ENCODE results near the gene GLCE. TPM values are rescaled to one million over a fixed set of nuclear protein-coding genes. Genes with fewer than 3 reads are reported as not detected.
"Not testable (repeated sequence)": the region's sequence is repeated elsewhere in the genome, so short reads cannot be mapped to it uniquely, and the experiment has no call there.

Gene GLCE
- total RNA-seq, 2 donors from 2014 or later = 3.8 to 5.0 TPM

DNA sequence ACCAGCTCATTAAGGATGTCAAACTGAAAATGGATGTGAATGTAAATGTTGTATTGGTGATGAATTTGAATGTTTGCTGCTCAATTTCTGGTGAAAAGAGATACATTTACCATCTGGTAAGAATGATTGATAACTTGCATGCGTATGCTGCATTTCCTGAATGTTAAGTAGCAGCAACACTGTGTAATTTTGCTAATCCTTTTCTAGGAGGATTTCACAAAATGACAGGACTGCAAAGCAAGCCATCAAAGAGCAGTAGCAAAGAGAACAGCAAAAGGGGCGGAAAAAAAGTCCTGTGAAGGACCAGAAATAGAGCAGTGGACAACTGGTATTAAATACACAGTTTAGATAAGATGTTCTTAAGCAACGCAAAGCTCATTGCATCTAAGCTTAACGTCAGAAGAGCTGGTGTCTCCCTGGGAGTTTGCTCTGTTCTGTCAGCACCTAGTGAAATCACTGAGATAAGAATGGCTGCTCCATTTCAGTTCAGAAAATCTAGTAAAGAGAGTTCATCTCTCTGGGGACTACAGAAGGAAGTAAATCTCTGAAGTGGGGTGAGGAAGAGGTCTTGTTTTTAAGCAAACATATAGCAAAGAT lies 114.7 kb downstream of the GLCE start:
- no peak overlapping the region for H3K27ac Mint-ChIP-seq
- H3K9me3 Mint-ChIP-seq = no peaks in the 10 kb centered on the region
- H3K36me3 Mint-ChIP-seq (ENCODE audit: low read depth) = no peaks in the 10 kb centered on the region
- H3K4me3 Mint-ChIP-seq = no peak overlapping the region
- H3K27me3 Mint-ChIP-seq = no peaks in the 10 kb centered on the region
- no peaks in the 10 kb centered on the region for H3K4me1 Mint-ChIP-seq
- ATAC-seq (replicated peaks) = no peak

GRCh38 chr15:69275933-69276560 lies 115.6 kb downstream of the GLCE start:
- no peaks in the 10 kb centered on the region for H3K27me3 Mint-ChIP-seq
- no peak overlapping the region for H3K4me3 Mint-ChIP-seq
- no peak for ATAC-seq (replicated peaks)
- no peak overlapping the region for H3K27ac Mint-ChIP-seq
- no peaks in the 10 kb centered on the region for H3K36me3 Mint-ChIP-seq (ENCODE audit: low read depth)
- H3K9me3 Mint-ChIP-seq = no peaks in the 10 kb centered on the region
- no peaks in the 10 kb centered on the region for H3K4me1 Mint-ChIP-seq

- H3K4me1 Mint-ChIP-seq = no peaks in the 10 kb centered on the region
- no peak overlapping the region for H3K27ac Mint-ChIP-seq
- no peak overlapping the region for H3K4me3 Mint-ChIP-seq
- H3K27me3 Mint-ChIP-seq = no peaks in the 10 kb centered on the region
- H3K9me3 Mint-ChIP-seq = no peaks in the 10 kb centered on the region
- H3K36me3 Mint-ChIP-seq (ENCODE audit: low read depth) = no peaks in the 10 kb centered on the region
- no peak for ATAC-seq (replicated peaks)
Observed at GRCh38 chr15:69277316-69277715, 116.9 kb downstream of the GLCE start.

GRCh38 chr15:69279636-69280035 lies 119.2 kb downstream of the GLCE start:
- no peak overlapping the region for H3K27ac Mint-ChIP-seq
- H3K9me3 Mint-ChIP-seq = no peaks in the 10 kb centered on the region
- H3K4me1 Mint-ChIP-seq = no peaks in the 10 kb centered on the region
- H3K4me3 Mint-ChIP-seq = no peak overlapping the region
- no peak for ATAC-seq (replicated peaks)
- H3K27me3 Mint-ChIP-seq = no peaks in the 10 kb centered on the region
- no peaks in the 10 kb centered on the region for H3K36me3 Mint-ChIP-seq (ENCODE audit: low read depth)

GRCh38 chr15:69280783-69281182 lies 120.3 kb downstream of the GLCE start:
- no peak overlapping the region for H3K4me3 Mint-ChIP-seq
- H3K27me3 Mint-ChIP-seq = no peaks in the 10 kb centered on the region
- H3K9me3 Mint-ChIP-seq = no peaks in the 10 kb centered on the region
- no peaks in the 10 kb centered on the region for H3K36me3 Mint-ChIP-seq (ENCODE audit: low read depth)
- H3K27ac Mint-ChIP-seq = no peak overlapping the region
- H3K4me1 Mint-ChIP-seq = no peaks in the 10 kb centered on the region
- ATAC-seq (replicated peaks) = no peak

DNA sequence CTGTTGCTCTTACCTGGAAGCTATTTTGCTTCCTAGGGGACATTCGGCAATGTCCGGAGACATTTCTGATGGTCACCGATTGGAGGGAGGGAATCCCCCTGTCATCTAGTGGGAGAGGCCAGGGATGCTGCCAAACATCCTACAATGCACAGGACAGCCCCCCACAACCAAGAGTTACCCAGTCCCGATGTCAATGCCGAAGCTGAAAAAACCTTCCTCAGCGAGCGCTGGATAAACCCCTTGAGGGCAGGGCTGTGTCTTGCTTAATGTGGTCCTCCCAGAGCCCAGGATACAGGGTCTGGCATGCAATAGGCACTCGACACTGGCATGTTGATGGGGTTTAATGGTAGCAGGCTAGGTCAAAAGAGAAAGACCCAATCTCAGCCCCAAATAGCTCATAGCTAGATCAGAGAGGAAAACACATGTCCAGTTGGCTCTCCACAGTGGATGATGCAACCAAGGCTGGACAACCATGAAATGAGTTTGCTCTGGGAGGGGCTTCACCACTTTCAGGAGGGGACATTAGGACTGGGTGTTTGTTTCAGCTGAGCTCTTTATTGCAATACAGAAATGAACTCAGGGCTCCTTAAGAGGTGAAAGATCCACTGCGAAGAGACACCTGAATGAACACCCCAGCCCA lies 121.8 kb downstream of the GLCE start:
- Mint-ChIP-seq H3K4me1 (no peaks in the 10 kb centered on the region), H3K27ac (no peak overlapping the region), H3K27me3 (no peaks in the 10 kb centered on the region), H3K4me3 (no peak overlapping the region), H3K9me3 (no peaks in the 10 kb centered on the region), H3K36me3 (ENCODE audit: low read depth) (no peaks in the 10 kb centered on the region)
- no peak for ATAC-seq (replicated peaks)

GRCh38 chr15:69285834-69286233 lies 125.4 kb downstream of the GLCE start:
- Mint-ChIP-seq H3K4me1 (no peaks in the 10 kb centered on the region), H3K27me3 (no peaks in the 10 kb centered on the region), H3K4me3 (no peak overlapping the region), H3K27ac (no peak overlapping the region), H3K36me3 (ENCODE audit: low read depth) (no peaks in the 10 kb centered on the region), H3K9me3 (no peaks in the 10 kb centered on the region)
- no peak for ATAC-seq (replicated peaks)

DNA sequence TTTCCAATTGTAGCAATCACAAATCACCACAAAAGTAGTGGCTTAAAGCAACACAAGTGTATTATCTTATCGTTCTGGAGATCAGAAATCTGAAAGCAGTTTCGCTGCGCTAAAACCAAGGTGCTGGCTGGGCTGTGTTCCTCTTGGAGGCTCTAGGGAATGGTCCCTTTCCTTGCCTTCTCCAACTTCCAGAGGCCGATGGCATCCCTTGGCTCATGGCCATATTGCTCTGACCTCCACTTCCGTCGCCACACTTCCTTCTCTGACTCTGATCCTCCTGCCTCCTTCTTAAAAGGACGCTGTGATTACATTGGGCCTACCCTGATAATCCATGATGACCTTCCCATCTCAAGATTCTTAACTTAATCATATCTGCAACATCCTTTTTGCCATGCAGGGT lies 127.6 kb downstream of the GLCE start:
- Mint-ChIP-seq H3K27ac (no peak overlapping the region), H3K36me3 (ENCODE audit: low read depth) (no peaks in the 10 kb centered on the region), H3K4me1 (no peaks in the 10 kb centered on the region), H3K9me3 (no peaks in the 10 kb centered on the region), H3K4me3 (no peak overlapping the region), H3K27me3 (no peaks in the 10 kb centered on the region)
- no peak for ATAC-seq (replicated peaks)

DNA sequence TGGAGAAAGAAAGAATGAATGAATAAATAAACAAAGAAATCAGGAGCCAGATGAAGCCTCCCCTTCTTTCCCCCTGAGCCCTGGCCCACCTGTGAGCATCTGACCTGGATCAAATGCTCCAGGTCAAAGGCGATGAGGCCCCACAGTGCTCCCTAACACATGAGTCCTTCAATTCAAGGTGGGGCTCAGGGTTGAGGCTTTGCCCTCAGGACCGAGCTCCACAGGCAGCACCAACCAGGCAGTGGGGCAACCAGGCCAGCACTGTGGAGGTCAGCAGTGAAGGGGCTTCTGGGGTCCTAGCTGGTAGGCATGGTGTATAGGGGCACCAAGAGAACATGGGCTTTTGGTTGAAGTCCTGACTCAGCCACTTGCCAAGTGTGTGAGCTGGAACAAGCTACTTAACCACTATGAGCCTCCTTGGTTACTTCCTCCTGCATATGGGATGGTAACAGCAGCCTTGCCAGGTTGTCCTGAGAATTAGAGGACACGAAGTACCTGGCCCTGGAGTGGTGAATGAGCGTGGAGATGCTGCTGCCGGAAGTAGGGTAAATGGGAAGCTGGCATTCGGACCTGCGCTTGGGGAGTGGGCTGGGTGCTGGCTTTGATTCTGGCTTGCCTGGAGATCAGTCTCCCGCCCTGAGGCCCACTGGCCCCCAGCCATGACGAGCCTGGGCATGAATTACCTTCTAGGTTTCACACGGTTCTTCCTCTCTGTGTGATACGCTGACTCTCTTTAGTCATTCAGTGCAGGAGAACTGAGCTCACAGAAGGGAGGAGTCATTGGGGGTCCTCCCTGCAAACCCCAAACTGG lies 128.3 kb downstream of the GLCE start:
- H3K4me3 Mint-ChIP-seq = no peak overlapping the region
- H3K27ac Mint-ChIP-seq = no peak overlapping the region
- no peaks in the 10 kb centered on the region for H3K4me1 Mint-ChIP-seq
- no peak for ATAC-seq (replicated peaks)
- no peaks in the 10 kb centered on the region for H3K36me3 Mint-ChIP-seq (ENCODE audit: low read depth)
- no peaks in the 10 kb centered on the region for H3K9me3 Mint-ChIP-seq
- no peaks in the 10 kb centered on the region for H3K27me3 Mint-ChIP-seq

DNA sequence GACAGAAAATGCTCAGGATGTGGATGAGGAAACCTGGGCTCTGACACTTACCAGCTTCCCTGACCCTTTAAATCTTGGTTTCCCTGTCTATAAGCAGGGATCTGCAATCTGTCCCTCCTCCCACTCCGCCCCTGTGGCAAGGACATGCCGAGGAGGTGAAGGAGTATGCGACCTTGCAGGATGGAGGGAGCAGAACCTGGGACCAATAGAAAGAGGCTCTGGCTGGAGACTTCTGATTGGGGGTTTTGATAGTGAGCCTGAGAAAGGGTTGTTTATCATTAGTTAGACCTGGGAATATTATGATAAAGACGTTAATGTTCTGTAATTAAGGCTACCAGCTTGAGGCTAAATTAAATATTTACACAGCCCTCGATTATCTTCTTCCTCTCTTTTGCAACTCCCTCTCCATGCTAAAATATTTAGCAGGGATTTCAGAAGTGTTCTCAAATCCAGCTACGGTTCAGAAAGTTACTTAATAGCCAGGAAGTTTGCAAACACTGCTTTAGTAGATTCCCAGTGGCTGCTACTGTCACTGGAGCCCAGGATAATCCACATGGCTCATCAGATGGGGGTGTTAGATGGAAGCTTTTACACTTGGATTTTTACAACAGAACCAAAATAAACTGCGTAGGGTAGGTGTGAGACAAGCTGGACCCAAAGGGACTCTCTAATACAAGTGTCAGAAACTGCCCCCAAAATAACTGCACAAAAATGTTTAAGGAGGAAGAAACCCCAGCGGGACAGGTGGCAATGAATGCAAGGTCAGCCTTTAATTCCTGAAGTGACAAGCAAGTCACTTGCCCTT lies 129.1 kb downstream of the GLCE start:
- no peaks in the 10 kb centered on the region for H3K27me3 Mint-ChIP-seq
- H3K9me3 Mint-ChIP-seq = no peaks in the 10 kb centered on the region
- no peak overlapping the region for H3K27ac Mint-ChIP-seq
- no peak overlapping the region for H3K4me3 Mint-ChIP-seq
- no peaks in the 10 kb centered on the region for H3K4me1 Mint-ChIP-seq
- no peaks in the 10 kb centered on the region for H3K36me3 Mint-ChIP-seq (ENCODE audit: low read depth)
- ATAC-seq (replicated peaks) = no peak

- no peak for ATAC-seq (replicated peaks)
- no peaks in the 10 kb centered on the region for H3K36me3 Mint-ChIP-seq (ENCODE audit: low read depth)
- no peaks in the 10 kb centered on the region for H3K9me3 Mint-ChIP-seq
- no peak overlapping the region for H3K27ac Mint-ChIP-seq
- H3K4me1 Mint-ChIP-seq = no peaks in the 10 kb centered on the region
- H3K4me3 Mint-ChIP-seq = no peak overlapping the region
- peaks cover 3% of the 10 kb centered on the region for H3K27me3 Mint-ChIP-seq
Observed at GRCh38 chr15:69290346-69291164, 130.1 kb downstream of the GLCE start.

GRCh38 chr15:69291651-69292050 lies 131.2 kb downstream of the GLCE start:
- H3K36me3 Mint-ChIP-seq (ENCODE audit: low read depth); H3K27ac Mint-ChIP-seq; H3K4me1 Mint-ChIP-seq; ATAC-seq (replicated peaks); H3K27me3 Mint-ChIP-seq; H3K4me3 Mint-ChIP-seq; H3K9me3 Mint-ChIP-seq: not testable (repeated sequence)

- no peaks in the 10 kb centered on the region for H3K4me1 Mint-ChIP-seq
- H3K27me3 Mint-ChIP-seq = peaks cover 17% of the 10 kb centered on the region
- no peak for ATAC-seq (replicated peaks)
- no peak overlapping the region for H3K27ac Mint-ChIP-seq
- H3K4me3 Mint-ChIP-seq = no peak overlapping the region
- no peaks in the 10 kb centered on the region for H3K9me3 Mint-ChIP-seq
- H3K36me3 Mint-ChIP-seq (ENCODE audit: low read depth) = no peaks in the 10 kb centered on the region
Observed at GRCh38 chr15:69292826-69293420, 132.5 kb downstream of the GLCE start.
